ENCODE data around the gene IRF3.

- no peak for TF ChIP-seq CTCF (IDR thresholded peaks at IDR 0.05)
- no peak for TF ChIP-seq POLR2A (IDR thresholded peaks at IDR 0.05)
Measured at GRCh38 chr19:49710372-49710951, 44.8 kb upstream of the IRF3 start.
